ENCODE results near the gene CD248.

GRCh38 chr11:66363187-66363601 lies 46.4 kb upstream of the CD248 start:
- TF ChIP-seq CTCF (IDR thresholded peaks at IDR 0.05) (no peak), POLR2AphosphoS5 (IDR thresholded peaks at IDR 0.05; ENCODE audit: low read depth, low read length) (0 out of 2 replicates have a peak, but pooled peaks have one; percentile 10), REST (IDR thresholded peaks at IDR 0.05; ENCODE audit: insufficient read depth in 1 of 2, low read depth in 2 of 2, low read length in 1 of 2) (no peak)

All from Panc1 (cell line).